ENCODE measurements around the gene PPP1R36.
A peak's percentile ranks its signal among the peaks of the same experiment; 100 is the strongest.
"Not testable (repeated sequence)": the region's sequence is repeated elsewhere in the genome, so short reads cannot be mapped to it uniquely, and the experiment has no call there.

Gene PPP1R36

GRCh38 chr14:64630778-64631177 lies 81.0 kb downstream of the PPP1R36 start:
- DNase-seq: no peak
- no peaks in the 10 kb centered on the region for H3K27me3 ChIP-seq (ENCODE audit: insufficient read depth, low read depth, severe bottlenecking)
- no peaks in the 10 kb centered on the region for H3K9me3 ChIP-seq (ENCODE audit: severe bottlenecking)
- no peak for TF ChIP-seq CTCF (IDR thresholded peaks at IDR 0.05; ENCODE audit: low read depth, low read length)
- H3K27ac ChIP-seq: no peak overlapping the region
- H3K36me3 ChIP-seq: no peaks in the 10 kb centered on the region
- H3K4me3 ChIP-seq (ENCODE audit: low read depth, low read length): no peak overlapping the region

GRCh38 chr14:64631222-64631621 lies 81.5 kb downstream of the PPP1R36 start:
- not testable (repeated sequence) for H3K27ac ChIP-seq; H3K4me3 ChIP-seq (ENCODE audit: low read depth, low read length); H3K36me3 ChIP-seq; H3K9me3 ChIP-seq (ENCODE audit: severe bottlenecking); H3K27me3 ChIP-seq (ENCODE audit: insufficient read depth, low read depth, severe bottlenecking); DNase-seq

GRCh38 chr14:64632056-64632455 lies 82.3 kb downstream of the PPP1R36 start:
- H3K36me3 ChIP-seq: no peaks in the 10 kb centered on the region
- H3K4me3 ChIP-seq (ENCODE audit: low read depth, low read length): no peak overlapping the region
- no peaks in the 10 kb centered on the region for H3K9me3 ChIP-seq (ENCODE audit: severe bottlenecking)
- no peak for TF ChIP-seq CTCF (IDR thresholded peaks at IDR 0.05; ENCODE audit: low read depth, low read length)
- H3K27ac ChIP-seq: no peak overlapping the region
- no peaks in the 10 kb centered on the region for H3K27me3 ChIP-seq (ENCODE audit: insufficient read depth, low read depth, severe bottlenecking)
- no peak for DNase-seq

- TF ChIP-seq CTCF (IDR thresholded peaks at IDR 0.05; ENCODE audit: low read depth, low read length): no peak
- Histone ChIP-seq H3K27me3 (ENCODE audit: insufficient read depth, low read depth, severe bottlenecking) (no peaks in the 10 kb centered on the region), H3K27ac (no peak overlapping the region), H3K9me3 (ENCODE audit: severe bottlenecking) (no peaks in the 10 kb centered on the region), H3K36me3 (no peaks in the 10 kb centered on the region), H3K4me3 (ENCODE audit: low read depth, low read length) (no peak overlapping the region)
- no peak for DNase-seq
These were observed 84.8 kb downstream of the PPP1R36 start for GRCh38 chr14:64634558-64634957.

- peak; percentile 75 for TF ChIP-seq CTCF (IDR thresholded peaks at IDR 0.05; ENCODE audit: low read depth, low read length)
- Histone ChIP-seq H3K27ac (no peak overlapping the region), H3K4me3 (ENCODE audit: low read depth, low read length) (peak overlapping the region; percentile 34), H3K9me3 (ENCODE audit: severe bottlenecking) (no peaks in the 10 kb centered on the region), H3K36me3 (no peaks in the 10 kb centered on the region), H3K27me3 (ENCODE audit: insufficient read depth, low read depth, severe bottlenecking) (no peaks in the 10 kb centered on the region)
- DNase-seq: peak; percentile 65
These were observed 86.6 kb downstream of the PPP1R36 start for GRCh38 chr14:64636208-64636979.

- H3K36me3 ChIP-seq: no peaks in the 10 kb centered on the region
- H3K27ac ChIP-seq: no peak overlapping the region
- no peak for TF ChIP-seq CTCF (IDR thresholded peaks at IDR 0.05; ENCODE audit: low read depth, low read length)
- H3K9me3 ChIP-seq (ENCODE audit: severe bottlenecking): no peaks in the 10 kb centered on the region
- no peaks in the 10 kb centered on the region for H3K27me3 ChIP-seq (ENCODE audit: insufficient read depth, low read depth, severe bottlenecking)
- H3K4me3 ChIP-seq (ENCODE audit: low read depth, low read length): no peak overlapping the region
- no peak for DNase-seq
These were observed 87.2 kb downstream of the PPP1R36 start for GRCh38 chr14:64636980-64637429.
